ENCODE results near the gene URB1.

DNA sequence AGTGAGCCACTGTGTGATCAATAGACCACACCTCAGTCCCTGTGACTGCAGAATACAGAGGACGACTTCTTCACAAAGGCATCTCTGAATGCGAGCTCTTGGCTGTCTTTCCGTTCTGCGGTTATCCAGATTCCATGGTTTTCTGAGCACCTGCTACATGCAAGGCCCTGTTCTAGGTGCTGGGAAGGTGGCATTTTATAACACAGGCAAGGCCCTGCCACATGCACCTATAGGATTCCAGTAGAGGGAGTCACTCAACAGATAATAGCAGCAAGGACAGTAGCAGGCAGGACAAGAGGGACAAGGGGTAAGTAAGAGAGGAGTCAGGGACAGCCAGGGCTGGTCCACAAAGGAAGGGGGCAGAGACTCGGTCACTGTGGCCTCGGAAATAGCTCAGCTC lies 9.0 kb downstream of the URB1 start:
- TF ChIP-seq RFX5 (IDR thresholded peaks at IDR 0.05) (no peak), POLR2A (IDR thresholded peaks at IDR 0.05; ENCODE audit: low read length) (no peak), CTCF (IDR thresholded peaks at IDR 0.05) (peak; percentile 28; the same call in 2 of the 3 replicates), PHF8 (IDR thresholded peaks at IDR 0.05; ENCODE audit: borderline replicate concordance, low read depth) (no peak), RAD21 (conservative IDR thresholded peaks at IDR 0.05 in 1 of 2, IDR thresholded peaks at IDR 0.05 in 1 of 2) (peak; percentile 25 to 32; a peak in 2 of 5 replicates), RCOR1 (IDR thresholded peaks at IDR 0.05; ENCODE audit: low read depth, low read length) (no peak), EP300 (IDR thresholded peaks at IDR 0.05) (no peak), POLR2AphosphoS2 (conservative IDR thresholded peaks at IDR 0.05; ENCODE audit: low read length) (no peak), BHLHE40 (IDR thresholded peaks at IDR 0.05; ENCODE audit: low read depth, low read length) (no peak), FOXS1 (CRISPR knock-in tag; IDR thresholded peaks at IDR 0.05) (no peak), RNF2 (IDR thresholded peaks at IDR 0.05; ENCODE audit: borderline replicate concordance, low read depth) (no peak)
- TF ChIP-seq, protein P1, sequence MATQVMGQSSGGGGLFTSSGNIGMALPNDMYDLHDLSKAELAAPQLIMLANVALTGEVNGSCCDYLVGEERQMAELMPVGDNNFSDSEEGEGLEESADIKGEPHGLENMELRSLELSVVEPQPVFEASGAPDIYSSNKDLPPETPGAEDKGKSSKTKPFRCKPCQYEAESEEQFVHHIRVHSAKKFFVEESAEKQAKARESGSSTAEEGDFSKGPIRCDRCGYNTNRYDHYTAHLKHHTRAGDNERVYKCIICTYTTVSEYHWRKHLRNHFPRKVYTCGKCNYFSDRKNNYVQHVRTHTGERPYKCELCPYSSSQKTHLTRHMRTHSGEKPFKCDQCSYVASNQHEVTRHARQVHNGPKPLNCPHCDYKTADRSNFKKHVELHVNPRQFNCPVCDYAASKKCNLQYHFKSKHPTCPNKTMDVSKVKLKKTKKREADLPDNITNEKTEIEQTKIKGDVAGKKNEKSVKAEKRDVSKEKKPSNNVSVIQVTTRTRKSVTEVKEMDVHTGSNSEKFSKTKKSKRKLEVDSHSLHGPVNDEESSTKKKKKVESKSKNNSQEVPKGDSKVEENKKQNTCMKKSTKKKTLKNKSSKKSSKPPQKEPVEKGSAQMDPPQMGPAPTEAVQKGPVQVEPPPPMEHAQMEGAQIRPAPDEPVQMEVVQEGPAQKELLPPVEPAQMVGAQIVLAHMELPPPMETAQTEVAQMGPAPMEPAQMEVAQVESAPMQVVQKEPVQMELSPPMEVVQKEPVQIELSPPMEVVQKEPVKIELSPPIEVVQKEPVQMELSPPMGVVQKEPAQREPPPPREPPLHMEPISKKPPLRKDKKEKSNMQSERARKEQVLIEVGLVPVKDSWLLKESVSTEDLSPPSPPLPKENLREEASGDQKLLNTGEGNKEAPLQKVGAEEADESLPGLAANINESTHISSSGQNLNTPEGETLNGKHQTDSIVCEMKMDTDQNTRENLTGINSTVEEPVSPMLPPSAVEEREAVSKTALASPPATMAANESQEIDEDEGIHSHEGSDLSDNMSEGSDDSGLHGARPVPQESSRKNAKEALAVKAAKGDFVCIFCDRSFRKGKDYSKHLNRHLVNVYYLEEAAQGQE (IDR thresholded peaks at IDR 0.05), result no peak
- TF ChIP-seq, protein P2, sequence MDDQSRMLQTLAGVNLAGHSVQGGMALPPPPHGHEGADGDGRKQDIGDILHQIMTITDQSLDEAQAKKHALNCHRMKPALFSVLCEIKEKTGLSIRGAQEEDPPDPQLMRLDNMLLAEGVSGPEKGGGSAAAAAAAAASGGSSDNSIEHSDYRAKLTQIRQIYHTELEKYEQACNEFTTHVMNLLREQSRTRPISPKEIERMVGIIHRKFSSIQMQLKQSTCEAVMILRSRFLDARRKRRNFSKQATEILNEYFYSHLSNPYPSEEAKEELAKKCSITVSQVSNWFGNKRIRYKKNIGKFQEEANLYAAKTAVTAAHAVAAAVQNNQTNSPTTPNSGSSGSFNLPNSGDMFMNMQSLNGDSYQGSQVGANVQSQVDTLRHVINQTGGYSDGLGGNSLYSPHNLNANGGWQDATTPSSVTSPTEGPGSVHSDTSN (IDR thresholded peaks at IDR 0.05), result no peak

All from A549 (cell line).